ENCODE data around the gene GPR65.

Gene GPR65, protein sequence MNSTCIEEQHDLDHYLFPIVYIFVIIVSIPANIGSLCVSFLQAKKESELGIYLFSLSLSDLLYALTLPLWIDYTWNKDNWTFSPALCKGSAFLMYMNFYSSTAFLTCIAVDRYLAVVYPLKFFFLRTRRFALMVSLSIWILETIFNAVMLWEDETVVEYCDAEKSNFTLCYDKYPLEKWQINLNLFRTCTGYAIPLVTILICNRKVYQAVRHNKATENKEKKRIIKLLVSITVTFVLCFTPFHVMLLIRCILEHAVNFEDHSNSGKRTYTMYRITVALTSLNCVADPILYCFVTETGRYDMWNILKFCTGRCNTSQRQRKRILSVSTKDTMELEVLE

DNA sequence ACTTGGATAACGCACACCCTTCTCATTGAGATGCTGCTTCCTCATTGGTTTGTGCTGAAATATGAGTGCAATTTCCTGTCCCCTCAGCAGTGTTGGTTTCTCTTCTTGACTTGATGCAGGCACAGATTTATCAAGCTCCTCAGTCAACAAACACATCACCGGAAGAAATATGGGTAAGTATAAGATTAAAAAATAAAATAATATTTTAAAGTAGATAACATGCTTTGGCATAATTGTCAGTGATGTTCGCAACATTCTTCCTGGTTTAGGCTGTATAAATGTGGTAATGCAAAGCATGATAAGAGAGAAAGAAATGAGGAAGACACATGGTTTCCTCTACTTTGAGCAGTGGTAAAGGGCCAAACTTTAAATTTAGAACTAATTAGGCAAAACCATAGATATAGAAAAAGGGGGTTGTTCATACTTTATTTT lies at the start of gene GPR65:
Gene GPR65 (plus strand): TSS at position 86 of the 432 bp plus-strand sequence. CDS start 5,713 bp downstream, outside the sequence.
- DNase-seq (ENCODE audit: low read depth) = no peak

DNA sequence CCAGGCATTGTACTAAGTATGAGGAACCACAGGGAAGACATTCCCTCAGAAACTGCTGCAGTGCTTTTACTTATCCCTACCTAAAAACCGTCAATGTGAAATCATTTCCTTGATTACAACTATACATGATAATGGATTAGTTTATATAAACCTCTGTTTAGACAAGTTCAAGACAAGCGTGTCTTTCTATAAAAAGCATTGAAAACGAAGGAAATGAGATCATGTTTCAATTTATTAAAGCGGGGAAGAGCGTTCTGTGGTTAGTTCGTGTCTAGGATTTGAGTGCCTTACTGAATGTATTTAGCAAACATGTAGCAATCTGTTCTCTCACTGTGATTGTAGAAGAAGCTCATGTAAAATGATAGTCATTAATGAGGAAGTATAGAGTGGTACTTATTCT lies 49.4 kb upstream of the GPR65 start:
- DNase-seq (ENCODE audit: low read depth) = no peak

DNA sequence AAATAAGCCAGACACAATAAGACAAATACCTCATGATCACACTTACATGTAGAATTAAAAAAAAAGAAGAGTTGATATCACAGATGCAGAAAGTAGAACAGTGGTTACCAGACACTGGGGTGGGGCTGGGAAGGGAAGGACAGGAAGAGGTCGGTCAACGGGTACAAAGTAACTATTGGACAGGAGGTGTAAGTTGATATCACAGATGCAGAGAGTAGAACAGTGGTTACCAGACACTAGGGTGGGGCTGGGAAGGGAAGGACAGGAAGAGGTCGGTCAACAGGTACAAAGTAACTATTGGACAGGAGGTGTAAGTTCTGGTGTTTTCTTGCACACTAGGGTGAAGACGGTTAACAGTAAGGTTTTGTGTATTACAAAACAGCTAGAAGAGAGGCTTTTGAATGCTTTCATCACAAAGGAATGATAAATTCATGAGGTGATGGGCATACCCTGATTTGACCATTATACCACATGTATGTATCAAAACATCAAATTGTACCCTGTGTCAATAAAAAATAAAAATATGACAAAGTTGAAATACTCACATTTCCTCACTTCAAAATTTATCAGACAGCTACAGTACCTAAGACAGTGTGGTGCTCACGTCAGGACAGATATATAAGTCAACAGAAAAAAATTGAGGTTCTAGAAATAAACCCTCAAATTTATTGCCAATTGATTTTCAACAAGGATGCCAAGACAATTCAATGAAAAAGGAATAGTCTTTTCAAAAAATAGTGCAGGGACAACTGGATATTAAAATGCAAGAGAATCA lies 44.7 kb upstream of the GPR65 start:
- no peak for DNase-seq (ENCODE audit: low read depth)

DNA sequence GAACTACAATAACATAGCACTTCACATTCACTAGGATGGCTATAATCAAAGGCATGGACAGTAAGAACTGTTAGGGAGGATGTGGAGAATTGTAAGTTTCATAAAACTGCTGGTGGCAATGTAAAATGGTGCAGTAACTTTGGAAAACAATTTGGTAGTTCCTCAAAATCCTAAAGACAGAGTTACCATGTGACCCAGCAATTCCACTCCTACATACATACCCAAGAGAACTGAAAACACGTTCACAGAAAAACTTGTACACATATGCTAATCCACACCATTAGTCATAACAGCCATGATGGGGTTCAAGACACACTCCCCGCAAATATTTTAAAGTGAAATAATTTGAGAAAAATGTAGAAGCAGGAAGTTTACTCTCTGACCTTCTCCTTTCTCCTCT lies 43.7 kb upstream of the GPR65 start:
- no peak for DNase-seq (ENCODE audit: low read depth)

DNA sequence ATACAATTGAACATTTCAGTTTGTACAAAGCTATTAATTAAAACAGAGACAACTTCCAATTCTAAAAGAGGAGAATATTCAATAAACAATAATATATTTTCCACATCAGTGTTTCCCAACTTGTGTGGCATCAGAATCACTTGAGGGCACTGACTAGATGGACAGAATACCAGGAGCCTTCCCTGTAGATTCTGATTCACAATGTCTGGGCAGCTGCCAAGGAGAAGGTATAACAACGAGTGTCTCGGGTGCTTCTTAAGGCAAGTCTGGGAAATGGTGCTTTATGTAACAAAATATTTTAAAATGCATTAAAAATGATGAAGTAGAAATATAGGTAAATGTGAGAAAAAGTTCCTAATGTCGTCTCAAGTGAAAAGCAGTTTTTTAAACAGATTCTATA lies 38.1 kb upstream of the GPR65 start:
- DNase-seq (ENCODE audit: low read depth) = no peak

DNA sequence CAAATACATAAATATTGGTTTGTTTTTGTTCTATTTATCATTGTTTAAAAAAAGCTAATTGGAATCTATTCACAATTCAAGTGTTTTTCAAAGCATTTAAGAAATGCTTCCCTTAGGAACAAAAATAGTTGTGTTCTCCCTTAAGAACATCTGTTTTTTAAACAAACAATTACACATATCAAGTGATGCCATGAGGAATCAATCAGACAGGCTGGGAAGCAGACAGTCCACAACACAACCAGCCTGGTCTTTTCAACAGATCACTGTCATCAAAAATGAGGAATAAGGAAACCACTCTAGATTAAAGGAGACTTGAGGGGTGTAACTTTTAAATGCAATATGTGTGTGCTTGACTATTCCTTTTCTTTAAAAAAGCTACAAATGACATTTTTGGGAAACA lies 37.4 kb upstream of the GPR65 start:
- DNase-seq (ENCODE audit: low read depth) = no peak

DNA sequence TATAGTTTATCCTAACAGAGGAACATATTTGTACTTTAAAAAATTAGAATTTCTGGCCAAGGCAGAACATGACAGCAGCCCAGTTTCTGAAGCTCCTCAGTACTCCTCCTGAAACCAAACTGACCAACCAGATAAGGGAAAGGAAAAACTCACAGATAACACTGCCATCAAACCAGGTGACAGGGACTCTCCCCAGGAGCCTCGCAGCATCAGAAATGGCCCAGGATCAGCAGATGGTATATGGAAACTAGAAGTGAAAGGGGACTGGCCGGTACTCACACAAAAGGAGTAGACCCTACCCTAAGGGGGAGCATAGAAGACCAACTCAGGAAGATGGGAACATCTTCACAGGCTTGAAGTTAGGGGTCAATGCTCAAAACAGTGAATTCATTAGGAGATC lies 33.9 kb upstream of the GPR65 start:
- DNase-seq (ENCODE audit: low read depth) = no peak

DNA sequence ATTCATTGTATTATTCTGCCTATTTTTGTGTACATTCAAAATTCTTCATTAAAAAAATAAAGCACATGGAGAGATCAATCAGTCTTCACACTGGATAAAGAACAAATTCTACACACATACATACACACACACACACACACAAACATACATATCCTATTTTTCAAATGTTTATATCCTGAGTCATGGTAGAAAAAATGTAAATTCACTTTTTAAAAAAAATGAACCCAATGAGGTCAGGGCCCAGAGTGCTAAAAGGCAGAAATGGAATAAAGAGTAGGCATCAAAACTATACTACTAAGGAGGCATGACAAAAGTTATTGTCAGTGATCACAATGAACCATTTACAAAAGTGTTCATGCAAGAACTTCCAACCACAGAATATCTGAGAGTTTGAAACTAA lies 29.3 kb upstream of the GPR65 start:
- DNase-seq (ENCODE audit: low read depth) = no peak

DNA sequence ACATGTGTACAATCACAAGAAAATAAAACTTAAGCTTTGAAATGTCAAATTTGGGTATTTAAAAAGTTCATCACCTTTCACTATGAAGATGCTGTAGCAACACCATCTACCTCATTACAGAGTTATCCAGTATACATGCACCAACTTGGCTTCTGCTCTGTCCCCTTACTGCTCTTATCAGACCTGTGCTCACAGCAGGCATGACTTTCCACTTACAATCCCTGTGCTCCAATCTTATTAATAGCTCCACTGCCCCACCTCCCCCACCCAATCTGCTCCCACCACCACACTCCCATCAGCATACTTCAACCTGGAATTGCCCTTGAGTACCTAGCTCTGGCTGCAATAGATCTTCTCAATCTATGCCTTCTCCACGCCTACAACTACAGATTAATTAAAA lies 25.2 kb upstream of the GPR65 start:
- DNase-seq (ENCODE audit: low read depth) = no peak

DNA sequence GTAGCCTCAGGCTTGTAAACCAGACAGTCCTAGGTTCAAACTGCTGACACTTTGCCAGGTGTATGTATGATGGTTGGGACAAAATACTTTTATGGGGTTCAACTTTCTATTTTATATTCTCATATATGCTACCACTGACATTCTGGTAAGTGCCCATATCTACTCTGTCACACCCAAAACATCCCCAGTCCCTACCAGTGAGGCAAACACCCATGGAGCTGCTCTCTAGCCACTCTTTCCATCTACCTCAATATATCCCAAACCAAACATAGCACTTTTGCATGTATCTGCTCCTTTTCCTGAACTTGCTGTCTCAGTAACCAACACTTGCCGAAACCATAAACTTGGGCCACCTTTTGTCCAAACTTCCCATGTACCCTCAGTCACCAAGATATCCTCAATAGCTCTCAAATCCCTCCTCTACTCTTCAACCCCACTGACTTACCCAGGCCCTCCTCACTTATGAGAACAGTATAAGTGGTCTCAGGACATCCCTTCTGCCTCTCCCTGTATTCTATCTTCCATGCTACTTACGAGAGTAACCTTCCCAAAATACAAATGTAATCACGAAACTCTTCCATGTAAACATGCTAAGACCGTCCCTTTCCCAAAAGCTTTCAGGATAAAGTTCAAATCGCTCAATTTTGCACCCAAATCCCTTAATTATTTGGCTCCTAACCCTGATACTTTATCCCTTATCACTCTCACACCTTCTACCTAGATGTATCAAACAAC lies 15.5 kb upstream of the GPR65 start:
- DNase-seq (ENCODE audit: low read depth) = no peak

DNA sequence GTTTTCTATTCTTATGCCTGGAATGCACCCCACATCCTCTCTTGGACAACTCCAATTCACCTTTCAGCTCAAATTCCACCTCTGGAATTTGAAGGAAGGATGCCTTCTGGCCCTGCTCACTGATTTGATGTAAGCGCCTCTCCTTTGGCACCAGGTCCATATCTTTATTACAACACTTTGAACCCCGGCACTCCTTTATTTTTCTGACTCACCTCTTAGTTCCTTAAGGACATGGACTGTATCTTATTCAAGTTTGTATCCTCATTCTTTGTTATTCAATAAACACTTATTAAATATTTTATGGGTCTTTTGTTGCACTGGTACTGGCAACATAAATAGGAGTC lies 15.0 kb upstream of the GPR65 start:
- no peak for DNase-seq (ENCODE audit: low read depth)

DNA sequence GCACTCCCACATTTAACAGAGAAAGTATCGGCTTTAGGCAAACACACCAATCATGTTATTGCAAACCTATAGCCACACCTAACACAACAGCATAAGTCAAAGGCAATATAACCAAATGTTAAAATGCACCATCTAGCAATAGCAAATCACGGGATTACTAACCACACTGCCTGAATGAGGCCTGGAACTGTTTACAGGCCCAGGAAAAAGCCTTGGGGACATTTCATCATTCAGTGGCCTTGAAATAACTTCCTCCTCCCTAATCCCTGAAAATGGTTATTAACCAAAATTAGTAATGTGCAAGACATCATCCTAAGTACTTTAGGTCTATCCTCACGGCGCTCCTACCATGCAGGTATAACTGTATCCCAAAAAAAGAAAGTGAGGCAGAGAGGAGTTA lies 14.3 kb upstream of the GPR65 start:
- DNase-seq (ENCODE audit: low read depth) = no peak

DNA sequence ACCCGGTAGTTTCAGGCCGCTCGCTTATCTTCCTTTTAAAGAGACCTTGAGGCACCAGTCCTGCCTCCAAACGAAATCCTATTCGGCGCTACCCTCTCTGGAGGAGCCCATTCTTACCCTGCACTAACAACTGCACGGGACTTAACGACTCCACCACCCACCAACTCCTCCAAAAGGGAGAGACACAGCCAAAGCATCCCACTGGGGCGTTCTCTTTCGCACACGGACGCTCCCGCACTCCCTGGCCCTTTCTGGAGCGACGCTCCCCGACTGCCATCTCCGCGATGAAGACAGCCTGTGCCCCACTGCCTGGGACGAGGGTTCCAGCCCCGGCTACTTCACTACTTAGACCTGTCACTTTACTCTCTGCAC lies 12.6 kb upstream of the GPR65 start:
- no peak for DNase-seq (ENCODE audit: low read depth)

DNA sequence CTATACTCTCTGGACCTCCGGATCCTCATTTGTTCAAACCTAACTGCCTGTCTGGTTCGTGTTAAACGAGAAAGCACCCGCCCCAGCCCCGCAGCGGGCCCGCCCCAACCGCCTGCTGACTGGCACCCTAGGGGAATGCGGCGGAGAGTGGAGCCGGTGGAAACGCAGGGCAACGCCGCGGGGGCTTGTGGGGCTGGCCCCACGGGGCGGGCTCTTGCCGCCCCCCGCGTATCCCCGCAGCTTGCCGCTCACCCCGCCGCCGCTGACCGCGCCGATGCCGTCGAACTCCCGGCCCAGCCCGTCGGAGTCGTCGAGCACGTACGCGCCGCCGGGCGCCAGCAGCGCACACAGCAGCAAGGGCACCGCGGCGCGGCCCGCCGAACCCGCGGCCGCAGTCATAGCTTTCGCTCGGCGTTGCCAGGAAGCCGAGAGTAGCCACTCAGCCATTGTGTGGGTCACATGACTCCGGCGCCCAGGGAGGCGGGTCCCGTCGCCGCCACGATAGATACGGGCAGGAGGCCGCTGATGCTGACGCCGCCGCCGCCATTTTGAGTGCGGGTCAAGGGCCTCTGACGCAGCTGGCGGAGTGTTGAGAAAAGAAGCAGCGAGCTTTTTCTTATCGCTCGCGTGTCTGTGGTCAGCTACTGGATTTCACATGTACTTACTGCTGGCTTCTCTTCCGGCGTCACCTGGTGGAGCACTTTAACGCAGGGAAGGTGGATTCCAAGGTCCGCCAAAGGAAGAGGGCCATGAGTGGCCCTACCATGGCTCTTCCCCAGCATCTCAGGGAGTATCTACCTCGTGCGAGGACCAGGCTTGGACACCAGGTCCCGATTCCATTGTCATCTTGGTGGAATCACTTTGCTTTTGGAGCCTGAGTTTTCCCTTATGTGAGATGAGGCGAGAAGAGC lies 12.0 kb upstream of the GPR65 start, which contains the start of gene GALC:
Gene GALC (minus strand): TSS at position 465 of the 911 bp plus-strand sequence. CDS start 18 bp downstream, at position 447.
- peak; percentile 59 for DNase-seq (ENCODE audit: low read depth)

DNA sequence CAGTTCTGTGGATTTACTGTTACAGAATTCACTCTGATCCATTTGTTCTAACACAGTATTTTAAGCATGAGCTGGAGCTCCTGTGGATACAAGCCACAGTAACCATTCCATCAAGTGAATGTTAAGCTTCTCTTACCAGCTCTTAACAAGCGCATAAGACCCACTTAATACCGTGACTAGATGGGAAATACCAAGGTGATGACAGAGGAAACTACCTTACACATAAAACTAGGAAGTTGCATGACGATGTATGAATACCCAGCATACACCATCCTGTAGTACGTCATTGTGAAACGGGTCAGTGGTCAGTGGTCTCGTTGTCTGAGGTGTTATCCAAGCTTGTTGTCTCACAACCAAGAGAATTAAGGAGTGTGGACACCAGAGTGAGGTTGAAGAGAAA lies 10.0 kb upstream of the GPR65 start:
- no peak for DNase-seq (ENCODE audit: low read depth)

DNA sequence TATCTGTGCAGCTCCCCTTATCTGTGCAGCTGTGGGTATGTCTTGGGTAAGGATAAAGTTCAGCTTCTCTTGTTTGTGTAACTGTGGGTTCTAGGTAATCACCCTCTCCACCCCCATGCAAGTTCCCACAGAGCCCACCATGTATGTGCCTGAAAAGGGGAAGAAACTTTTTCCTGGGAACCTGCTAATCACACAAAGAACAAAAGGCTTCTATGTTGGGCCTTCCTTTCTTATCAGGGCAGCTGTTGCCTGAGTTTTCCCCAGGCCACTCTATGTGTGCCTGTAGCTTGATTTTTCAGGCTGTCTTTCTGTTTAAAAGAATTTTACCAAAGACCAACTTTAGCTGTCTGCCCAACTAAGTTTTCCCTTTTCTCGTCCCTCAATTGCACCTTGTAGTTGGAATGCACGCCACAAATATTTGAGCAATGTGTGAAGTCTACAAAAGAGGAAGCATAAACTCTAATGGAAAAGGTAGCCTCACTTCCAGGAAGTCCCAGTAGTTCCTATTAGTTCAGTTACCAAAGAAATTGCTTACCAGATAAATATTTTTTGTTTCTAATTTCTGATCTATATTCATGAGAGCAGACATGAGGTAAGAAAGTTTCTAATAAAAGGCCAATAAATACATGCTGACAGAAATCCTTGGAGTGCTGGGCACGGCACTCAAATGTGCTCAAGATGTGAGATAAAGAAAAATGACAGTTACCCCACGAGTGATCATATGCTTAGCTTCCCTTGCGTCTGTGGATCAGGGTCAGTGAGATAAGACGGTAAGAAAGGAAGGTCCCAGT lies 9.2 kb upstream of the GPR65 start:
- no peak for DNase-seq (ENCODE audit: low read depth)

DNA sequence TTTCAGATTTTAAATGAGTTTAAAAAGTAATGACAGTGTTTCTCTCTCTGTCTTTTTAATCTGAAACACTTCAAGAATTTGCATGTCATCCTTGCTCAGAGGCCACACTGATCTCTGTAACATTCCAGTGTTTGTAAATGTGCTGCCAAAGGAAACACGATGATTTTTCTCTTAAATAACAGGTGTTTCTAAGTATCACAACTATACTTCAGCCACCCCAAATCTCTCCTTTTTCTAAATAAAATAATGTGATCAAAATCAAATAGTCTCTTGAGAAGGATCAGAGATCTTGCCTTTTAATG lies 8.7 kb upstream of the GPR65 start:
- DNase-seq (ENCODE audit: low read depth) = no peak

DNA sequence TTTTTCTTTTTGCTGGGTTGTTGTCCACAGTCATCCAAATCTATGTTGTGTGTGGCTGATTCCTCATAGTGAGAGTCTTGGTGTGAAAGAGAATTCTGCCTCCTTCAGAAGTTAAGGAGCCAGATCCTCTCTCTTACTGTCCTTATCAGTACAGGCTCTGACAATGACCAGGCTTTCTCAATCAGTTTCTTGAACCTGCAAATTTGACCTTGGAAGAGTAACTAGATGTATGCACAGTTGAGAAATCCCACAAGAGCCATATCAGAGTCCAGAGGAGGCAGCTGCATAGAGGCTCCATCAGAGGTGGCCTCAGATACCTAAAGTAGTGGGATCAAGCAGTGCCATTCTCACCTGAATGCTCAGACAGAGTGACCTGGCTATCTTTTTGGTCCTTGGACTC lies 6.5 kb upstream of the GPR65 start:
- no peak for DNase-seq (ENCODE audit: low read depth)

DNA sequence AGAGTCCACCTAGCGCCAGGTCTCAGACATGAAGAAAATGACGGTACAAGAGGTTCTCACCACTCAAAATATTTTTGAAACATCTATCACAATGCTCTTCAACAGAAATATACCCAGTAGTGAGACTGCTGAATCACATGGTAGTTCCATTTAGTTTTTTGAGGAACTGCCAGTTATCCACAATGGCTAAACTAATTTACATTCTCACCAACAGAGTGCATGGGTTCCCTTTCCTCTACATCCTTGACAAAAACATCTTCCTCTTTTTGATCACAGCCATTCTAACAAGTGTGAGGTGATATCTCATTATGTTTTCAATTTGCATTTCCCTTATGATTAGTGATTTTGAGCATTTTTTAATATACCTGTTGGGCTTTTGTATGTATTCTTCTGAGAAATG lies 5.7 kb upstream of the GPR65 start:
- DNase-seq (ENCODE audit: low read depth) = no peak

DNA sequence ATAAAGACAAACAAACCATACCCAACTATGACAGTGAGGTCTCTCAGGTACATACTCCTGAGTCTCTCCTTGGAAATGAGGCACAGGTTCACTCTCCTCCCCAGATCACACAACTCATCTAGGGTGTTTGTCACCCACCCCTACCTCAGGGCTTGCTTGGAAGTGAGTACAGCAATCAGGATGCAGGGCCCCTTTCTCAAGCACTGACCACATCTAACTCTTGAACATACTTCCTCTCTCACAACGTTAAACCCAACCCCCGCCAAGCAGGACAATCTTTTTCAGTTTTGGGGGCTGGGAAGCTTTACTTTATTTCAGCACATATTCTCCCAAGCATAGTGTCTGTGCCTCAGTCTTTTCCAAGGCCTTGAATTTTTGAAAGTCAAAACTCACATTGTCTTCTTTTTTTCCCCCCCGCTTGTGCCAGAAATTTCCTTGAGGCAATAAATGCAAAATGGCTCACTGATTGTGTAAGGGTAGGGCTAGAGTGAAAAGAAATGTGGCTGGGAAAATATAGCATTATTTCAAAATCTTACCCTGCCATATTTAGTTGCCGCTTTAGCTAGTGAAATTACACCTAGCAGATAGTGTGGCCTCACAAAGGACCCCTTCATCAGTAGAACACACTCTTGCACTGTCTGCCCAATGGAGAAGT lies 2.4 kb upstream of the GPR65 start:
- no peak for DNase-seq (ENCODE audit: low read depth)

DNA sequence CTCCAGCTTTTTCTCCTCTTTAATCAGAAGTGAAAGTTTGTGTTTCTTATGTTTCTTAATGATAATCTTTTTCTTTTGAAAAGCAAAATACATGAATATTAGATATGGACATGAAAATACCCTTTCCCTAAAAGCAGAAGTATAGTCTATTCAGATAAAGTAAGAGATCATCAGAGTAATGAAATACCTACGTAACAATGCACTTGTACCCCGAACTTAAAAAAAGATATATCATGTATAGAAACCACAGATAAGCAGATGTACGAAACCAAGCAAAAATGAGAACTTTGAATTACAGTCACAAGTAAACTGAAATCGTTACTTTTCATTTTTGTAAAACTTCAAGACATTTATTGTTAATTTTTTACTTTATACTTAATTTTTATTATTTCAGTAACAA lies 1.5 kb upstream of the GPR65 start:
- no peak for DNase-seq (ENCODE audit: low read depth)
